NOMO-1 treated with dmso at 0.1 percent for 144 hours (cell line): ENCODE results near the gene UNC5C.

Experiments used
- DNase-seq: peaks from one replicate; lab custom pipeline; 2025; ENCODE audit not compliant: unreplicated experiment; lab: John Stamatoyannopoulos, UW

The UNC5C gene

DNA sequence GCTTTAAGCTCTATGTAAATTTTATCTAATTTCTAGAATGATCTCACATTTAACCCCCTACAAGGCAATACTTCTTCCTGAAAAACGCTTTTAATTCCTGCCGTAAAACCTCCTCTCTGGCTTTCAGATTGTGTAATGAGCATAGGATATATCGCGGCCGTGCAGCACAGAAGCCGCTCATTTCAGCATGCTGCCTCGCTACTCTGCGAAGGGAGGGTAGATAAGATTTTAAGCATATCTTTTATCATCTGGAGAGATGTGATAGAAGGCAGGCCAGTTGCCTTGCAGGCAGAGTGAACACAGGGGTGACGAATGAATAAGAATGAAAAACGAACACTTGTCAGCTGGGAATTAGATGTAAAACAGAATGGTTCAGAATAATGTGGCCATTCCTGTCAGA is 265.5 kb downstream of the UNC5C start:
- DNase-seq: no peak

DNA sequence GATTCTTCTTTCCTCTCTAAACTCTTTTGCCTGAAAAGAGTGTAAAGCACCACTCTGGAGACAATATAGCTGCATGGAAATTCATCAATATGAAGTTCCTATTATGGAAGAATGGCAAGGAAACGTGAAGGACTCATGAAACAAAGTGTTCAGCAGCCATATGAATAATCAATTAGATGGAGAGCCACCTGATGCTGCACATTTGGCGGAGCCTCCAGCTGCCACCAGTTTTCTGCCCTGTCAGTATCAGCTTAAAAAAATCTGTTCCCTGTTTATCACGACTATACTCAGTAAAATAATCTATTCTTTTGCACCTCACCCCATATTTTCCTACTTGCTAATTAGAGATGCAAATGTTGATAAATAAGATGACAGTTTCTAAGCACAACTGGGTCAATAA is 276.0 kb downstream of the UNC5C start:
- no peak for DNase-seq

DNA sequence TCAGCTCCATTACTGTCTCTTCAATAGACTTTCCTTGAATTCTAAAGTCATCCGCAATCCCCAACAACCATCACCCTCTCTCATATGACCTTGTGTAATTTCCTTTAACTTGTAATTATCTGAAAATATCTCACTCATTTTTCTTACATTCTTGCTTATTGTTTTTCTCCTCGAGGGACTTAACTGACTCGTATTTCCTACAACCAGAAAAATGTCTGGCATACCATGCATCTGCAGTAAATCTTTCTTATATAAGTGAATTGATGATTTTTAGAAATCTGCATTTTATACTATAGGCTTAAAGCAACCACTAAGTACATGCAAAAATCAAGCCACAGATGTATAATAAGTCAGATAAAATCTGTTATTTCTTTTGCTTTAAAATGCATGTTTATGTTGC is 276.7 kb downstream of the UNC5C start:
- no peak for DNase-seq

DNA sequence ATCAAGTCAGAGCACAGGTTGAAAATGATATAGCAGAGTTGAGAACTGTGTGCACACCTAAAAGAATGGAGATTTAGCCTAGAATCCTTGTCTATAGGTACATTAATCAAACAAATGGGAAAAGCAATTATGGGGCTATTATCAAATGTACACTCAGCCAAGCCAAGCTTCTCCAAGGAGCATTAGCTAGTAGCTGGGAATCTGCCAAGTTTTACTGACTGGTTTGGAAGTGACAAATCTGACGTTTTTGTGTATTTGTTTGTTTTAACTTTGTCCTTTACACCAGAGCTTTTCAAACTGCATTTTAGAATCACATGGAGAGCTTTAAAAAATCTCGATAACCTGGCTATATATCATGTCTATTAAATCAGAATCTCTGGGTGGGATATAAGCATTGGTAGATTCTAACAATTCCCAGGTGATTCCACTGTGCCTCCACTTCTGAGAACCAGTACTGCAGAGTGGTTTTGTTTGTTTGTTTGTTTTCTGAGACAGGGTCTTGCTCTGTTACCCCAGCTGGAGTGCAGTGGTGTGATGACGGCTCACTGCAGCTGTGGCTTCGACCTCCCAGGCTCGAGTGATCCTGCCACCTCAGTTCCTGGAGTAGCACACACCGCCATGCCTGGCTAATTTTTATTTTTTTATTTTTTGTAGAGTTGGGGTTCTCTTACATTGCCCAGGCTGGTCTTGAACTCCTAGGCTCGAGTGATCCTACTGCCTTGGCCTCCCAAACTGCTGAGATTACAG is 279.8 kb downstream of the UNC5C start:
- DNase-seq: no peak

DNA sequence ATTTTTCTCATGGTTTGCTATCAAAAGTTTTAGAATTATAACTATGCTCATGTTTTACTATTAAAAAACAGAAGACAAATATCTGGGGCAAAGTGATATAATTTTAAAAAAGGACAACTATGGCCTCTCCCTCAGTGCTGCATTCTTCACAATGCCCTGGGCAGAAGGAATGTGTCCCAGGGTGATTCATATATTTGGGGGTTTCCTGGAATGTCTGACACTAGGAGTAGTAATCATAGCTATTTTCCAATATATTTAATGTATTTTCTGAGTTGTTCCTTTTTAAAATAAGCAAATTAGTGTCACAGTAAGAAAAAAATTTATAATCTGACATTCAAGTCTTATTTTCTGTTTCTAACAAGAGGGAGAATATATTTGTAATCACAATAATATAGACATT is 281.7 kb downstream of the UNC5C start:
- DNase-seq: no peak

DNA sequence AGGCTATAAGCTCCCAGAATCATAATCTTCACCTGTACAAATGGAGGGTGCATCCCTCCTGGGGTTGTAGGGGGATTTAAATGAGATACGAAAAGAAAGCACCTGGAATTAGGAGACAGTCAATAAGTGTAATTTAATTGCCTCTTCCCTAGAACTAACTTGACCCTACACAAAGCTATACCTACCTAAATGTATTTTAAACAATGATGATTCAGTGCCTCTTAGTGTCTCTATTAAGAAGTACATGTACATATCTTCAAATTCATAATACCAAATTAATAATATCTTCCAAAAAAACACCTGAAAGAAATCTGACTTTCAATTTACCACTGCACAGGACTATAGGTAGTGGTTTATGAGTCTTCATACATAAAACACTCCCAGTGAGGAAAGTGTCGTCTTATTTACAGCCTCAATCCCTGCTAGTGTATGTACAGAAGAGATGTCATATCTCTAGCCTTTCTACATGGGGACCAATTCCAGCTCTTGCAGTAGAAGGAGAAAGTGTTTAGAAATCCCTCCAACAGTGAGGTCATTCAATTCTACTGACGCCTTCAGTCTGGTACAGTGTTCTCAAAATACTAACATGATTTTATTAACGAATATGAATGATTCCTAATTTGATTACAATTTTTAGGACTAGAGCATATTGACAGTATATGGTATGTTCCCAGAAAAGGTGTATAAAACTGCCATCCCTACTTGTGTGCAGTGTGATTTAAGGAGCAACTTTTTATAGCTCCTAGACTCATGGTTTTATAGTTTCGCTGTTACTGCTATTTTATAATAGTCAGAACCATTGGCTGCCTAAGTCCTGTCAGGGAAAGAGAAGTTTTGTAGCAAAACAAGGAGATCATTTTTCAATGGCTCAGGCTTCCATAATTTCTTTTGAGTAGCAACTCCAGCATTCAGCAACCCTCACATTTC is 282.7 kb downstream of the UNC5C start:
- DNase-seq: no peak

DNA sequence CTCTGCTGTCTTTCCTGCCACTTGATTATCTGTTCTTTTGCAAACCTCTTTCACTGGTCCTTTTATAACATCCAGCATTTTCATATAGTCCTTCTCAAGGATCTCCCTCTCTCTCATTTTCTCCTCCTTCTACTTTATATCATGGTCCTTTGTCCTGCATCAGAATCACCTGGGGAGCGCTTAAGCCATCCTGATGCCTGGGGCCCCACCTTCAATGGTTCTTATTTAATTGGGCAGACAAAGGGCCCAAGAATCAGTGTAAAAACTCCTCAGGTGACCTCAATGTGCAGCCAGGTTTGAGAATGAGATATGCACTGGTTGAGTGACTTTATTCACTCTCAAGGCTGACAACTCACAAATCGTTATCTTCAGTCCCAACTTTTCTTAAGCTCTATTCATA is 283.9 kb downstream of the UNC5C start:
- DNase-seq: no peak

DNA sequence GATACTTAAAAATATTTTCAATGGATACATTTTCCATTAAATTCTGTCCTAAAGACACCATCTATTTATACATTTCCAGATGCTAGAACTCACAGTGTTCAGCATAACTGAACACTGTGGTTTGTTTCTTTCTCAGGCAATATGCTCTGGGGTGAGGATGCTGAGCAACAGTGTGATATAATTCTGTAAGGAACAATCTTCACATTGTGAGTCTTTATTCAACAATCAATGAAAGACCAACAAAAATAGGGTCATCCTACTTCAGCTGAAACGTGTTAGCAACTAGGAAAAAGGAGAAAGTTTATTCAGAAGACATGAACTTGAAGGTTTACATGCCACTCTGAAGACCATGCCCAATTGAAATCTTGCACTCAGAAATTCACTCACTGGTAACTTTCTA is 284.8 kb downstream of the UNC5C start:
- DNase-seq: no peak

DNA sequence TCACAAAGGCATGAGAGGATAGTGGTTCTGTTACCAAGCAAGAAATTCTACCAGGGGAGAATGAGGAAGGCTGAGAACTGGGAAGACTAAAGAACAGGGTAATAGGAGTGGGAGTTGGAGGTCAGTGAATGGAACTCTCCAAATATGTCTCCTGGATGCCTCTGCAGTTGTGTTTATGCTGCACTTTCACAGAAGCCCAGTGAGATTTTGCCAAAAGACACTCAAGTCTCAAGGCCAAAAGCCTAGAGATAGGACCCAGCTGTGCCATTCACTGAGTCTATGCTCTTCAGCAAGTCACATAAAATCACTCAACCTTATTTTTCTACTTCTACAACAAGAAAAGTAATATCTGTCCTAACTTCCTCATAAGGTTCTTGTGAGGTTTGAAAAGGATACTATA is 285.4 kb downstream of the UNC5C start:
- no peak for DNase-seq

DNA sequence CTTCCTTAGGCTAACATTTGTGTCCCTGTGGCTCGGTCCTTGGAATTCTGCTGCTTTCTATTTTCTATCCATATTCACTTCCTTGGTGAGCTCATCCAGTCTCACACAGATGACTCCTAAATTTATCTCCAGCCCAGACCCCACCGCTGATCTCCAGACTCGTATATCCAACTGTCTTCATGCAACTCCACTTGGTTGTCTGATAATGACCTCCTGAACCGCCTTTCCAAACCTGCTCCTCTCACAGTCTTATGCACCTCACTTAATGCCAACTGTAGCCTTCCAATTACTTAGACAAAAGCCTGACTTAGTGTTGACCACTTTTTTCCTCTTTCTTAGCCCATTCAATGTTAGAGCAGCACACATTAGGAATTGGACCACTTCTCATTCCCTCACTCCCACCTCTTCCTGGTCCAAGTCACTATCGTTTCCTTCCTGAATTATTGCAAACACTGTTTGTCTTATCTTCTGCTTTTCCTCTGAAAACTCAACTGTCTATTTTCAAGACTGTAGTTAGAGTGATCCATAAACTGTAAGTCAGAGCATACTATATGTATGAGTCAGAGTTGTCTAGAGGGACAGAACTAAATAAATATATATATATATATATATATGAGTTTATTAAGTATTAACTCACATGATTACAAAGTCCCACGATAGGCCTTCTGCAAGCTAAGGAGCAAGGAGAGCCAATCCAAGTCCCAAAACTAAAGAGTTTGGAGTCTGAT is 292.5 kb downstream of the UNC5C start:
- DNase-seq: no peak

DNA sequence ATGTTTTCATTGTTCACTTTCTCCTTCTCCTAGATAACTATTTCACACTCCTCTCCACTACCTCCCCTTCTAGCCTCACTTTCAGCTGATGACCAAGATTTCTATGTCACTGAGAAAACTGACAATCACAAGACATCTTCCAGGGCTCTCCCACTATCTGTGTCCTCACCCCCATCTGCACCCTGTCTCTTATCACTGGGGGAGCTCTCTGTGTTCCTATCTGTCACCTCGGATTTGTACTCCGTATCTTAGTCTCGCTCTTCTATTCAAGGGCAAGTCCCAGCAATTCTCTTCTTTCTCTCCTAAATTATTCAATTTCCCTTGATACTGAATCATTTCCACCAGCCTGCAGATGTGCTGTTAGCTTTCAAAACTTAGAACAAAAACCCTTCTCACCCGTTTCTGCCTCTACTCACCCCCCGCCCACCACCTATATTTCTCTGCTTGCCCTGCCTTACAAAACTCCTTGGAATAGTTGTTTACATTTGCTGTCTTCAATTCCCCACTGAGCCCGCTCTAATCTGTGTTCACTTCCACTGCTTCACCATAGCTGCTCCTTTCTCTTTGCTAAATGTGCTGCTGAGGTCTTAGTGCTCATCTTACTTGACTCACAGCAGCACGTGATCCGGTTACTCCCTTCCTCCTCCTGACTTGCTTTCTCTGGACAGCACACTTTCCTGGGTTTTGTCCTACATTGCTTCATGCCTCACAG is 293.2 kb downstream of the UNC5C start:
- DNase-seq: no peak

DNA sequence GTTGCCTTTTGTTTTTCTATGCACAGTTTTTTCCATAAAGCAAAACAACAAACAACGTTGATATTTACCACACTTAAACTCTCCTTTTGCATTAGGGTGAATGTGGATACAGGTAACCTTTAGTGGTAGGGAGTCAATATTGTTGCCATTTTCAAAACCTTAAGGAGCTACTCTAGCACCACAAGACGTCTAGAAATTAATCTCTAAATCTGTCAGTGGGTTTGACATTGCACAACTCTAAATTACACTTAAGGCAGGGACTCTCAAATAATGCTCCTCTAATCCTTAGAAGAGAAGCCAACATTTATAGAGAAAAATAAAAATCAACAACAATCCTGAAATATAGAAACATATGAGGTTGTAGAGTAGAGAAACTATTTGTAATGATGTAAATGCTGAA is 297.2 kb downstream of the UNC5C start:
- DNase-seq: no peak

DNA sequence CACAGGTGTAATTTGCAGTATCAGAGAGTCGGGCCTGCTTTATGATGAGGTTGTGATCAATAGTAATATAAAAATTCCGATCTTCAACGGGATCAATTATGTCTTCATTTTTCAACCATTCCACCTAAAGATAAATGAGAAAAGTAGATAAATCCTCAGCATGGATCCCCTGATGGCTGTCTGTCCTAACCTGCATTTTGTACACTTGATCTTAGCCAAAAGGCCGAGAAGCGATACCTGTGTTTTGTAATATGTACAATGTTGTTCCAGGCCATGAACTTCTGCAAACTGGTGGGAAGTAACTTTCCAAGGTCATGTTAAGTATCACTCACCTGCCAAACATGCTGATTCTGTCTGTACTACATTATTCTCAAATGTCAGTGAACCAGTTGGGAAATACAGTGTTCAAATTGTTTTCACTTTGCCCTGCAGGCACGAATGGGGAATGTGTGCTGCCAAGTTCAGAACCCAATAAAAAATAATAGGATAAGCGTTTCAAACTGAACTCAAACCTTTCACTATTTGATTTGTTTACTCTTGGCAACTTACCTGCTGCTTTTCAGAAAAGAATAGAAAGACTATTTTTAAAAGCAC is 298.1 kb downstream of the UNC5C start:
- DNase-seq: no peak

DNA sequence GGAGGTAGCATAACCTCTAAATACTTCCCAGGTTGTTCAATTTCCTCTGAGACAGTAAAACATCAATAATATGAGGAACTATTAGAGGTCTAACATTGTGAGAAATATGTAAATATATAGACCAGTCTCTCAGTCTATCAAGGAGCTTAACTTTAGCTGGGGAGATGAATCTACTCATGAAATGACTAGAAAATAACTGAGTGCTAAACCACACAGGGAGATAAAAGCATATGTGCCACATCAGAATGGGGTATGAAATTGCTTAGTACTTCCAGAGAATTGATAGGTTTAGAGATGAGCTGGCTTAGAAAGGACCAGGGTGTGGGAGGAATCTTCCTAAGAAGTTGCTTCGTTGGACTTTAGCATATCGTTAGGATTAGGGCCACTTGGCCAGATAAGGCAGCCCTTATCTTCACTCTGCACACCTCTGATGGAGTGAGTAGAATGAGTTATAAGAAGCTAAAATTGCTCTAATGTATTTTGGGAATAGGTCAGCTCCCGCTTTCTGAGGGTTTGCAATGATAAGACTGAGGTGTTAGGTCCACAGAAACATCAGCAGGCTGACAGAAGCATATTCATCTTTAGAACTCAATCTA is 299.2 kb downstream of the UNC5C start:
- no peak for DNase-seq

DNA sequence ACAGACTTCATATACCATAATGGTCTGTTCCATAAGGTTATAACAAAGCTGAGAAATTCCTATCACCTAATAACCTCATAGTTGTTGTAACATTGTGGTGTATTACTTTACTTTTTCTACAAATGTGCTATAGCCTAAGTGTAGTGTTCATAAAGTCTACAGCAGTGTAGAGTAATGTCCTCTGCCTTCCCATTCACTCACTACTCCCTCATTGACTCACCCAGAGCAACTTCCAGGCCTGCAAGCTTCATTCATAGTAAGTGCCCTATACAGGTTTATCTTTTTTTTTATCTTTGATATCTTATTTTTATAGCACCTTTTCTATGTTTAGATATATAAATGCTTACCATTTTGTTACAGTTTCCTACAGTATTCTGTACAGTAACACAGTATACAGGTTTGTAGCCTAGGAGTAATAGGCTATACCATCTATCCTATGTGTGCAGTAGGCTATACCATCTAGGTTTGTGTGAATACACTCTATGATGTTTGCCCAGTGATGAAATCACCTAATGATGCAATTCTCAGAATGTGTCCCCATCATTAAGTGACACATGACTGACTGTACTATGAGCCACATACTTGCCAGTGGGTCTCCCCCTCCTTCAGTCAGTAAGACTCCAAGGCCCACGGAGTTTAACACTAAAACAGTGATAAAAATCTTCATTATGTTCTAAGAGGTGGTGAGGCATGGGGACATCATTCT is 299.9 kb downstream of the UNC5C start:
- DNase-seq: no peak

DNA sequence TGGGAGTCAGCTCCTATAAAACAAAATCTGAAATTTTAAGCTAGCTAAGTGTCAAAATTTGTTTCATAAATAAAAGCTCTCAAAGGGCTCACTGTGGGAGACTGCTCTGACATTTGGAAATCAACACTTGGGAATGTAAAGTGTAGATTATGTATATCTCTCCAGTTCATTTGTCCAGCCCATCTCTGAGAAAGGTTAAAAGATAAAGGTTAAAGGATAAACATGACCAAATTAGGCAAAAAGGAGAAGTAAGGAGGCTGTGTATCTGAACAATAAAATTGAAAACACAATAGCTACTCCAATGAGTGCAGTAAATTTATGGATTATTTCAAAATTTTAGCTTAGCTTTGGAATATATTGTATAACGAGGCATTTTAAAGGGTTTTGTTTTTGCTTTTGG is 304.9 kb downstream of the UNC5C start:
- no peak for DNase-seq

DNA sequence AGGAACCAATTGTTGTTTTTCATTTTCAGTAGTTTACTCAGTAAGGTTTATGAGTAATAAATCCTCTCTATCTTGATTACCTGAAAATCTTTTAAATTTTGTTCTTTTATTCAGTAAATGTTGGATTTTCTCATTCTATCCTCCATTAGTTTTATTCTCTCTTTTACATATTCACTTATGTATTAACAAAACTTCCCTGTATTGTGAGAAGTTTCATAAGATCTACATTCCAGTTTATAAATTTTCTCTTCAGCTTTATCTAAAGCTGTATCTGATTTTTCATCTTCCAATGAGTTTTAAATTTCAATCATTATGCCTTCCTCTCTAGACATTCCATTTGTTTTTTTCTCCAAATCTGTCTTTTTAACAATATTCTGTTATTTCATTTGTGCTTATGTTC is 310.2 kb downstream of the UNC5C start:
- DNase-seq: no peak

DNA sequence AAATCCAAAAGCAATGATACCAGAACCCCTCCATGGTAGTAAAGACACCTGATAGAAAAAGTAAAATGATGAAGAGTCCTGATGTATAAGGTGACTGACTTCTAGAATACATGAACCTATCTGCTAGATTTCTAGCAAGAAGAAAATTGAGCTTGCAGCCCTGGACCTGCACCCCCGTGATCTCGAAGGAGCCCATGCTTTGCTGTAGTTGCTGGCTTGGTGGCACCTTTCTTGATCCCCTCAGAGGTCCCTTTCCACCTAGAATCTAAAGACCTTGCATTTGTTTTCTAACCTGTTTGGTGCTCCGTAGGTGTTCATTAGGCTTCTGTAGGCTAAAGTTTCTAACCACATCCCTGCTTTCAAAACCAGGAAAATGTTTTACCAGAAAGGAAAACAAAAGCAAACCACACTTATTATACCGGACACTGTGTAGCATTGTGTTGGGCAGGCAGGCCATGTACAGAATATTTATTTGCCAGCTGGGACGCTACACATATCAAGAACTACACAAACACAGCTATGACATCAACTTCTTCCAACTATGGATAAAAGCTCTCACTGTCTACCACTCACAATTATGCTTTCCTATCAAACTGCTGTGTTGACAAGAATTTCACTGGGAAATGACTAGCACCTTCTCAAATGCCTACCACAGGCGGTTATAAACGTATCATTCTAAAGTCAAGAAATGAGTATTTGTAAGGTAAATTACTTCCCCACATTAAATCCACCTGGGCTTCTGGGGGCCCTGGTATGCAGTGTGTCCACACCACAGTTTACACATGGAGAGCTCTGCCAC is 316.2 kb downstream of the UNC5C start:
- DNase-seq: no peak

DNA sequence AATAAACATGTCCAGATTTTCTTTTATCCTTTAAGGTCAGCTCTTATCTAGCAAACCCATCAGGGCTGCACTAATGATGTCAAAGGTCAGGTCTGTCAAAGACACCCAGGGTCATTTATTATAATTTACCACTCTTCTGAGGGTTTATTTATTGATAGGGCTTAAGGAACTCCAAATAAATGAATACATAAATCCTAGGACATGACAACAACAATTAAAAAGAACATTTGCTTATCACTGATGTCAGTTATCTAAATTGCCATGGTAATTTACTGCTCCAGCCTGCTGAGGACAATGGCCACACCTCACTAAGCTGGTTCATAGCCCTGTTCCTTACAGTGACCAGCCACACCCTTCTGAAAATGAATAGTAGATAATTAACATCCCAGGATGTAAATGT is 317.1 kb downstream of the UNC5C start:
- no peak for DNase-seq
